Left colon (tissue), 2 donors: Measurements from ENCODE around the gene ERCC3. TPM values are rescaled to one million over a fixed set of nuclear protein-coding genes. Genes with fewer than 3 reads are reported as not detected.
"Not testable (repeated sequence)": the region's sequence is repeated elsewhere in the genome, so short reads cannot be mapped to it uniquely, and the experiment has no call there.

Experiments
- ATAC-seq: fragments of 200-7000 bp; cut with Tn5 transposase; one replicate; pipeline ENCODE4 v1.9.1; 2020; ENCODE audit warnings: mild to moderate bottlenecking, moderate library complexity
- DNase-seq, 2 donors: peaks; one replicate each; pipeline ENCODE4 v3.0.0-alpha.2; 2020
- intact Hi-C, 2 donors: fragments of 100-400 bp; cut with DNase I in 1 of 2; cut with micrococcal nuclease in 1 of 2; formaldehyde crosslinking; loops; one replicate each; pipeline versions ENCODE4 v1.11.2 to v1.14.0; 2022; cut with DNase I, micrococcal nuclease
- total RNA-seq, 2 donors: library from RNA; stranded (reverse); fragmentation: NEBNext Ultra II Directional; extraction: Animal tissue kit (Norgen Biotek cat#: 25700); gene quantifications; one replicate each; pipeline ENCODE4 v1.2.1, GENCODE V29; 2021
- donor health status: DM: no; HTN: no; CAD: no.
- donor health status: DM: yes; HTN: yes; CAD: no.

The ERCC3 gene
- total RNA-seq, 2 donors from 2014 or later, result 27.9 to 30.0 TPM

DNA sequence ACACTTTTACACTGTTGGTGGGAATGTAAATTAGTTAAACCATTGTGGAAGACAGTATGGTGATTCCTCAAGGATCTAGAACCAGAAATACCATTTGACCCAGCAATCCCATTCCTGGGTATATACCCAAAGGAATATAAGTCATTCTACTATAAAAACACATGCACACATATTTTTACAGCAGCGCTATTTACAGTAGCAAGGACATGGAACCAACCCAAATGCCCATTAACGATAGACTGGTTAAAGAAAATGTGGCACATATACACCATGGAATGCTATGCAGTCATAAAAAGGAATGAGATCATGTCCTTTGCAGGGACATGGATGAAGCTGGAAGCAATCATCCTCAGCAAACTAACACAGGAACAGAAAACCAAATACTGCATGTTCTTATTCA, 79.7 kb downstream of the ERCC3 start:
- DNase-seq, intact Hi-C loops, ATAC-seq: not testable (repeated sequence)

DNA sequence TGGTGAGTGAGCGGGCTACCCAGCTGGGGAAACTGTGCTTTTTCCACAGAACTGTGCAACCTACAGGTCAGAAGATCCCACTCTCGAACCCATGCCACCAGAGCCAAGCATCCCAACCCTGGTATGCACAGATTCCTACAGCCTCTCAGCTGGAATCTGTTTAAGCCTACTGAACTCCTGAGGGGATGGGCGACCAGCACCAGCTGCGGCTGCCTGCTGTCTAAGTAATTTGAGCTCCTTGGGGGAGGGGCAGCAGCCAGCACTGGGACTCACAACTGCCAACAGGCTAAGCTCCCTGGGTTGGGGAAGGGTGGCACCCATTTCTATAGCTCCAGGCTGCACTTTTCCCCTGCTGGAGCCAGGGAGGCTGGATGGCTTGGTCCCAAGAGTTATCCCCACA, 85.6 kb downstream of the ERCC3 start:
- intact Hi-C loops, result no loop called here
- DNase-seq (no peak), ATAC-seq (no peak)

Other genes with a start within 250 kb of the ERCC3 start
- 10 to 100 TPM; 34.3 to 37.2 TPM for gene BIN1, start 187.0 kb downstream of the ERCC3 start, total RNA-seq
- gene CYP27C1, start 73.8 kb downstream of the ERCC3 start, total RNA-seq, result under 1 TPM; 0.12 to 0.34 TPM
- 10 to 100 TPM; 73.1 to 81.7 TPM for gene MAP3K2, start 93.8 kb upstream of the ERCC3 start, total RNA-seq
- 1 to 10 TPM; 2.9 to 3.6 TPM for gene PROC, start 124.3 kb upstream of the ERCC3 start, total RNA-seq
- gene IWS1, start 232.3 kb upstream of the ERCC3 start, total RNA-seq, result 10 to 100 TPM; 32.9 to 39.5 TPM
- 100 to 1,000 TPM; 244 to 262 TPM for gene MYO7B, start 241.5 kb upstream of the ERCC3 start, total RNA-seq